Activated T-cell treated with anti-CD3 and anti-CD28 coated beads, Interleukin-2, amount 50 U/mL, for 72 hours (primary cell): Measurements from ENCODE around the gene PPFIA3. TPM values are rescaled to one million over a fixed set of nuclear protein-coding genes. Genes with fewer than 3 reads are reported as not detected.
A peak's percentile ranks its signal among the peaks of the same experiment; 100 is the strongest.

Experiments used
- ATAC-seq, 2 donors: fragments of 150-1000 bp; cut with Tn5 transposase; replicated peaks in 1 of 2; 2 replicates each; pipeline ENCODE4 v1.10.0; 2021; ENCODE audit warnings: moderate library complexity in 2 of 2, mild to moderate bottlenecking in 1 of 2
- DNase-seq, 2 donors: peaks; one replicate each; pipeline ENCODE4 v3.0.0; 2021 to 2022; ENCODE audit warnings: mixed read lengths in 1 of 2
- H3K27ac Mint-ChIP-seq: one replicate; pipeline ENCODE4 v1.8.0; 2022; ENCODE audit warnings: mild to moderate bottlenecking, moderate library complexity, mixed read lengths
- H3K27me3 Mint-ChIP-seq: one replicate; pipeline ENCODE4 v1.8.0; 2022; ENCODE audit warnings: low read depth, mixed read lengths
- H3K36me3 Mint-ChIP-seq, 2 donors: one replicate each; pipeline ENCODE4 v1.8.0; 2022; ENCODE audit warnings: mixed read lengths in 2 of 2, mild to moderate bottlenecking in 1 of 2; ENCODE audit not compliant: insufficient read depth in 2 of 2
- H3K4me1 Mint-ChIP-seq: one replicate; pipeline ENCODE4 v1.8.0; 2022; ENCODE audit warnings: low read depth, mixed read lengths
- H3K4me3 Mint-ChIP-seq, 2 donors: one replicate each; pipeline ENCODE4 v1.8.0; 2022; ENCODE audit warnings: mild to moderate bottlenecking in 2 of 2, mixed read lengths in 2 of 2, moderate library complexity in 2 of 2
- H3K9me3 Mint-ChIP-seq, 2 donors: one replicate each; pipeline ENCODE4 v1.8.0; 2022; ENCODE audit warnings: mixed read lengths in 2 of 2
- total RNA-seq, 2 donors: library from RNA; stranded (reverse); gene quantifications; one replicate each; pipeline ENCODE4 v1.2.3, GENCODE V29; 2022

PPFIA3 gene
- total RNA-seq, 2 donors from 2014 or later, result 6.2 to 9.0 TPM

- ATAC-seq (no peak), DNase-seq (no peak)
- Mint-ChIP-seq H3K36me3 (peaks cover 6 to 17% of the 10 kb centered on the region in 2 donors), H3K9me3 (no peaks in the 10 kb centered on the region), H3K4me3 (no peak overlapping the region), H3K27me3 (no peaks in the 10 kb centered on the region), H3K4me1 (peaks cover 11% of the 10 kb centered on the region), H3K27ac (peak overlapping the region; percentile 3)
Observed at GRCh38 chr19:49109051-49109450, 10.3 kb upstream of the PPFIA3 start.

DNA sequence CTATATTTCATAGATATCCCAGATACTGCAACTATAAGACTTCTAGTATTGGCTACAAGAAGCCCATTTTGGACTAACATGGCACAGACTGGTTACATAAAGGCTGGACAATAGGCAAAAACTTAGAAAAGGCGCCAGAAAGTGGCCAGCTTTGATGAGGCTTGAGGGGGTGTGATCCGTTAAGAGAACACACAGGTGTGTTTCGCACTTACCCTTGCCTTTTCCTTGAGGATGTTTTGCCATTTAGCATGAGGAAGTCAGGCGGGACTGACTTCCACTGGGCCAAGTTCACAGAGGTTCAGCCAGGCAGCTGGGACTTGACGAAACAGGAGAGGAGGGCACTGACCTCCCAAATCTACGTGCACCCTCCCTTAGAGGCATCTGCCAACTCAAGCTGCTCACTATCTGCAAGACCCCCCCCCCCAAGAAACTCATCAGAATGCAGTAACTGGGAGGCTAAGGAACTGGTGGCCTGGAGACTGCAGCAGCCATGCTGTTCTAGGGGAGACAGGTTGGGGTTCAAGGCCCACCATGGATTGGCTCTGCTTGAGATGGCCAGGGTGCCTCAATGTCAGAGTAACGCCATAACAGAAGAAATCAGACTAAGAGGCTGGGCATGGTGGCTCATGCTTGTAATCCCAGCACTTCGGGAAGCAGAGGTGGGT is 9.6 kb upstream of the PPFIA3 start:
- no peak for DNase-seq
- no peak overlapping the region for H3K27ac Mint-ChIP-seq
- H3K36me3 Mint-ChIP-seq, result peaks cover 6 to 16% of the 10 kb centered on the region in 2 donors
- peaks cover 11% of the 10 kb centered on the region for H3K4me1 Mint-ChIP-seq
- ATAC-seq, result no peak
- H3K27me3 Mint-ChIP-seq, result no peaks in the 10 kb centered on the region
- H3K9me3 Mint-ChIP-seq, result no peaks in the 10 kb centered on the region
- no peak overlapping the region for H3K4me3 Mint-ChIP-seq

DNA sequence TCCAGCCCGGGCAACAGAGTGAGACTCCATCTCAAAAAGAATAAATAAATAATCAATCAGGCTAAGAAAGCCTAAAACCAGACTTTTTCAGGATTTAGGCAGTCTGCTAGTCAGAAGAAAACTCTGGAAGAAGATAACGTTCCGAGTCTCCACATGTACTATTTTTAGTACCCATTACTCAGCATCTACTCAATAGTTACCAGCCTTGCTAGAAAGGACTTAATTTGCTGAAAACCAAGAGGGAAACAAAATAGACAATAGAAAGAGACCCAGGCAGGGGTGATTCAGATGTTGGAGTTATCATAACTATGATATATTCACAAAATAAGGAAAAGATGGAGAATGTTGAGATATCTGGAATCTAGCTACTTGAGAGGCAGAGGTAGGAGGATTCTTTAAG is 8.8 kb upstream of the PPFIA3 start:
- DNase-seq (no peak), ATAC-seq (no peak)
- Mint-ChIP-seq H3K4me3 (no peak overlapping the region), H3K27me3 (no peaks in the 10 kb centered on the region), H3K4me1 (peaks cover 11% of the 10 kb centered on the region), H3K27ac (no peak overlapping the region), H3K36me3 (peaks cover 6 to 10% of the 10 kb centered on the region in 2 donors), H3K9me3 (no peaks in the 10 kb centered on the region)

GRCh38 chr19:49111218-49111998 is 7.9 kb upstream of the PPFIA3 start:
- Mint-ChIP-seq H3K4me3 (no peak overlapping the region), H3K27ac (no peak overlapping the region)

GRCh38 chr19:49113762-49114629 is 5.3 kb upstream of the PPFIA3 start, which contains the start of gene LIN7B:
TSS of gene LIN7B (plus strand) at chr19:49114370. CDS start at chr19:49114405, 35 bp downstream.
- peak; percentile 78 to 90 for DNase-seq
- Mint-ChIP-seq H3K36me3 (peaks cover 0 to under 1% of the 10 kb centered on the region in 2 donors), H3K4me3 (peak within 1 kb of the TSS; percentile 83 to 93), H3K27ac (peak within 1 kb of the TSS; percentile 76), H3K9me3 (no peaks in the 10 kb centered on the region), H3K27me3 (no peaks in the 10 kb centered on the region), H3K4me1 (peaks cover 35% of the 10 kb centered on the region)
- peak; percentile 74 for ATAC-seq

More at GRCh38 chr19:49111218-49111998, 7.9 kb upstream of the PPFIA3 start:
- DNase-seq (no peak), ATAC-seq (no peak)
- H3K4me1 Mint-ChIP-seq, result peaks cover 15% of the 10 kb centered on the region
- H3K36me3 Mint-ChIP-seq, result peaks cover 6 to 10% of the 10 kb centered on the region in 2 donors
- no peaks in the 10 kb centered on the region for H3K9me3 Mint-ChIP-seq
- H3K27me3 Mint-ChIP-seq, result no peaks in the 10 kb centered on the region

DNA sequence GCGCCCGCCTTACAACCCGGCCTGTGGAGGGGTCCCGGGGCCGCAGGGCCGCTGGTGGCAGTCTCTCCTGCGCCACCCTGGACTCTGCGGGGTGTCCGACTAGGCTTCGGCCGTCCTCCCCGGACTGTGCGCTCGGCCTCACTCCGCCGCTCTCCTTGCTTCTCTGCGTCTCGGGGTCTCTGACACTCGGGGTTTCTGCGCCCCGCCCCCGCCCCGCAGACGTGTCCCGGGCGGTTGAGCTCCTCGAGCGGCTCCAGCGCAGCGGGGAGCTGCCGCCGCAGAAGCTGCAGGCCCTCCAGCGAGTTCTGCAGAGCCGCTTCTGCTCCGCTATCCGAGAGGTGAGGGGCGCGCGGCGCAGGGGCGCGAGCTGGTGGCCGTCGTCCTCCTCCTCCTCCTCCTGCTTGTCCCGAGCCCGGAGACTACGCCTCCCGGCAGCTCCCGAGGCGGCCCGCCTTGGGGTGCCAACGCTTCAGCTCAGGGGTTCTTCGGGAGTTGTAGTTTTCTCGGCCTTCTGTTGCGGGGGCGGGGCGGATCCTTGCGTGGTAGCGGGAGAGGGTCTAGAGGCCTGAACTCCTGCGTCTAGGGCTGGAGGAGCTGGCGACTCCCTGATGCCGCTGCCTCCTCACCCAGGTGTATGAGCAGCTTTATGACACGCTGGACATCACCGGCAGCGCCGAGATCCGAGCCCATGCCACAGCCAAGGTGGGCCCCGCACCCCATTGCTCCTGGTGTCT is 4.5 kb upstream of the PPFIA3 start:
- Mint-ChIP-seq H3K9me3 (no peaks in the 10 kb centered on the region), H3K27me3 (no peaks in the 10 kb centered on the region), H3K36me3 (no peaks in the 10 kb centered on the region), H3K27ac (no peak overlapping the region), H3K4me3 (peak overlapping the region; percentile 83), H3K4me1 (peaks cover 35% of the 10 kb centered on the region)
- ATAC-seq (no peak), DNase-seq (peak; percentile 59 to 60)

GRCh38 chr19:49116544-49116943 is 2.8 kb upstream of the PPFIA3 start:
- H3K27me3 Mint-ChIP-seq, result peaks cover 11% of the 10 kb centered on the region
- ATAC-seq (no peak), DNase-seq (no peak)
- H3K9me3 Mint-ChIP-seq, result no peaks in the 10 kb centered on the region
- peaks cover 45% of the 10 kb centered on the region for H3K4me1 Mint-ChIP-seq
- H3K27ac Mint-ChIP-seq, result no peak overlapping the region
- no peaks in the 10 kb centered on the region for H3K36me3 Mint-ChIP-seq
- H3K4me3 Mint-ChIP-seq, result peak overlapping the region; percentile 54 to 86

DNA sequence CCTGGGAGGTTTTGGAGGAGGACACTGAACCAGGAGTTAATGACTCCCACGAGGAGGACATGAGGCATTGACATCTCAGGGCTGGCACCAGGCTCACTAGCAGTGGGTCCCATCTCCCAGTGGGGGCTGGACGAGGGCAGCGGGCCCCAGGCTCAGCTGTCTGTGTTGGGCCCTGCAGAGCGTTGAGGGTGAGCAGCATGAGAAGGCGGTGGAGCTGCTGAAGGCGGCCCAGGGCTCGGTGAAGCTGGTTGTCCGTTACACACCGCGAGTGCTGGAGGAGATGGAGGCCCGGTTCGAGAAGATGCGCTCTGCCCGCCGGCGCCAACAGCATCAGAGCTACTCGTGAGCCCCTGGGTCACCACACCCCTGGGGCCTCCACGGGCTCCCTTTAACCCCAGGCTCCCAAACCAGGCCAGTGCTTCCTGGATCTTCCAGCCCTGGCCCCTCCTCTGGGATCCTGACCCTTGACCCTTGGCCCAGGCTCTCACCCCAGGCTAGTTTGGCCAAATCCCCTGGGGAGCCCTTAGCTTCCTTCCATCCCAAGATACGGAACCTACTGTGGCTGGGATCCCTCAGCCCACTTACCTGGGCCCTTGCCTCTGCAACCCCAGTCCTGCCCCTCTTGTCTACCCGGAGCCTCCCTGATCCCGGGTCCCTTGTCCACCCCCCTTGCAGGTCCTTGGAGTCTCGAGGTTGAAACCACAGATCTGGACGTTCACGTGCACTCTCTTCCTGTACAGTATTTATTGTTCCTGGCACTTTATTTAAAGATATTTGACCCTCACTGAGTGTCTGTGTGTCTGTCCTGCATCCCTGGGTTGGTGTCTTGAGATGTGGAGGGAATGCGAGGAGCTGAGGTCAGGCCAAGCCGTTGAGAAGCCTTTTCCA is 1.4 kb upstream of the PPFIA3 start:
- peaks cover 0 to 2% of the 10 kb centered on the region in 2 donors for H3K36me3 Mint-ChIP-seq
- peaks cover 11% of the 10 kb centered on the region for H3K27me3 Mint-ChIP-seq
- no peaks in the 10 kb centered on the region for H3K9me3 Mint-ChIP-seq
- DNase-seq, result no peak
- ATAC-seq, result no peak
- peak overlapping the region; percentile 86 to 96 for H3K4me3 Mint-ChIP-seq
- H3K27ac Mint-ChIP-seq, result peak overlapping the region; percentile 92
- peaks cover 45% of the 10 kb centered on the region for H3K4me1 Mint-ChIP-seq

- H3K27ac Mint-ChIP-seq, result peak within 1 kb of the TSS; percentile 92
- peak within 1 kb of the TSS; percentile 86 to 96 for H3K4me3 Mint-ChIP-seq
- H3K36me3 Mint-ChIP-seq, result peaks cover 0 to 2% of the 10 kb centered on the region in 2 donors
- ATAC-seq (peak; percentile 79), DNase-seq (peak; percentile 97 to 98)
- H3K4me1 Mint-ChIP-seq, result peaks cover 36% of the 10 kb centered on the region
- peaks cover 11% of the 10 kb centered on the region for H3K27me3 Mint-ChIP-seq
- no peaks in the 10 kb centered on the region for H3K9me3 Mint-ChIP-seq
Observed at GRCh38 chr19:49118565-49119410, 556 bp upstream of the PPFIA3 start, which contains the start of gene C19orf73. TSS of gene C19orf73 (minus strand) at chr19:49119143. CDS start at chr19:49119022, 121 bp downstream.

DNA sequence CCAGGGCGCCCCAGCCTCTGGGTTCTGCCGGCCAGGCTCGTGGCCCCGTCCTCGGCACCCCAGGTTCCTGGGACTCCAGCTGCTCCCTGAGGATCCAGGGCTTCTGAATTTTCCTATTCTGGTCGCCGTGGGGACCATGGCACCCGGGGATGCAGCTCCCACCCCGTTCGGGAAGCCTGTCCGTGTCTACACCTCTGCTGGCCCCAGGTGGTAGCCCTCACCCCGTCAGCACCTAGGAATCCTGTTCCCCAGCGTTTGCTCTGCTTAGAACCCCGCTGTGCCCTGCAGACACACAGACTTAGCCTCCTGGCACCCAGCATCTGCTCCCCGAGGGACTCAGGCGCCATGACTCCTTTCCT is 960 bp downstream of the PPFIA3 start:
- ATAC-seq, result no peak
- Mint-ChIP-seq H3K27me3 (peaks cover 11% of the 10 kb centered on the region), H3K27ac (no peak overlapping the region), H3K36me3 (peaks cover 0 to 2% of the 10 kb centered on the region in 2 donors), H3K9me3 (no peaks in the 10 kb centered on the region), H3K4me1 (peaks cover 33% of the 10 kb centered on the region), H3K4me3 (peak overlapping the region; percentile 50 to 86)
- DNase-seq, result no peak

DNA sequence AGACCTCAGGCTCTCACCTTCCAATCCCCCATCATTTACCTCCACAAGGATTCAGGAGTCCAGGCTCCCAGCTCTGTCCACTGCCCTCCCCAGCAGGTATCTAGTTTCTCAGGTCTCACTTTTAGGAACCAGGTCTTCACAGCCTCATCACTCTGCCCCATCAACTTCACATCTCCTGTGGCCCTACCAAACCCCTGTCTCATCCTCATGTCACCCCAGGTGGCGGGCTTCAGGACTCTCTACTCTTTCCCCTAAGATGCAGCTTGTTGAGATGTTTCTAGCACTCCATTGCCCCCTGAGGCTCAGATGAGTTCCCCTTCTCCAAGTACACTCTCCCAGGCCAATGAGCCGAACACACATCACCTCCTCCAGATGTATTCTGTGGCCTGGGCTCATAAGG is 1.5 kb downstream of the PPFIA3 start:
- Mint-ChIP-seq H3K36me3 (peaks cover 0 to 2% of the 10 kb centered on the region in 2 donors), H3K9me3 (no peaks in the 10 kb centered on the region), H3K27me3 (peaks cover 11% of the 10 kb centered on the region), H3K27ac (no peak overlapping the region), H3K4me3 (peak overlapping the region; percentile 50 to 86), H3K4me1 (peaks cover 33% of the 10 kb centered on the region)
- ATAC-seq, result no peak
- no peak for DNase-seq
